GM19397 (cell line): ENCODE data around the gene IFT57.

Experiments
- ATAC-seq: cut with Tn5 transposase; IDR thresholded peaks from one replicate; pipeline ENCODE4 v1.9.1; 2021; ENCODE audit warnings: mild to moderate bottlenecking, moderate library complexity; ENCODE audit not compliant: unreplicated experiment

The IFT57 gene

GRCh38 chr3:108127301-108127988 is 94.8 kb downstream of the IFT57 start:
- ATAC-seq, result no peak

- ATAC-seq, result no peak
Measured at GRCh38 chr3:108126348-108126747, 95.9 kb downstream of the IFT57 start.

GRCh38 chr3:108125550-108126071 is 96.6 kb downstream of the IFT57 start:
- ATAC-seq, result peak; percentile 54

- ATAC-seq, result no peak
Measured at GRCh38 chr3:108125153-108125543, 97.1 kb downstream of the IFT57 start.

- ATAC-seq, result peak; percentile 84
Measured at GRCh38 chr3:108124337-108125152, 97.7 kb downstream of the IFT57 start.

GRCh38 chr3:108123326-108123725 is 98.9 kb downstream of the IFT57 start:
- ATAC-seq, result no peak

GRCh38 chr3:108122276-108122675 is 99.9 kb downstream of the IFT57 start:
- no peak for ATAC-seq

- no peak for ATAC-seq
Measured at GRCh38 chr3:108119398-108120104, 102.7 kb downstream of the IFT57 start.

- no peak for ATAC-seq
Measured at GRCh38 chr3:108118038-108118768, 104.0 kb downstream of the IFT57 start.

- ATAC-seq, result no peak
Measured at GRCh38 chr3:108117241-108117775, 104.9 kb downstream of the IFT57 start.

- no peak for ATAC-seq
Measured at GRCh38 chr3:108114423-108115065, 107.7 kb downstream of the IFT57 start.

GRCh38 chr3:108113975-108114374 is 108.2 kb downstream of the IFT57 start:
- ATAC-seq, result no peak

GRCh38 chr3:108110934-108111333 is 111.3 kb downstream of the IFT57 start:
- no peak for ATAC-seq
